AG04449 (cell line): Measurements from ENCODE around the gene TNNC1.

Experiments used
- CTCF ChIA-PET: fragments of 350-600 bp; formaldehyde crosslinking; extraction: SDS; loops from one replicate; lab custom pipeline; 2021; ENCODE audit warnings: antibody characterized with exemption; lab: Yijun Ruan, JAX
- POLR2A ChIA-PET: fragments of 400-600, 350-600 bp; formaldehyde crosslinking; extraction: SDS; loops from one replicate; lab custom pipeline; 2020; ENCODE audit warnings: antibody characterized with exemption, inconsistent platforms; lab: Yijun Ruan, JAX
- DNase-seq: peaks from one replicate; pipeline ENCODE4 v3.0.0-alpha.2; 2010; ENCODE audit warnings: low read depth, low spot score
- H3K4me3 ChIP-seq: 2 replicates; pipeline ENCODE4 v1.5.1; 2011; ENCODE audit warnings: low read depth, mild to moderate bottlenecking, control low read depth, low read length
- CTCF ChIP-seq: IDR thresholded peaks from one replicate; pipeline ENCODE4 v1.5.1; 2011; ENCODE audit warnings: mild to moderate bottlenecking, moderate library complexity, low read length, control low read depth, inconsistent platforms; ENCODE audit not compliant: insufficient read depth; ENCODE audit errors: missing control alignments

TNNC1 gene

GRCh38 chr3:52468336-52468735 lies 14.5 kb upstream of the TNNC1 start:
- ChIA-PET POLR2A (interaction anchor here (0.6 kb wide), 1 partner anchor 30 kb away, joined by 4 read pairs; no protein-coding TSS in a partner anchor), CTCF (interaction anchor here (1.1 to 2.0 kb wide), 6 partner anchors 13 to 40 kb away, joined by 4 to 10 read pairs (median 4); partner anchors contain the start of gene TNNC1)
- no peak overlapping the region; the same call in 1 of the 2 replicates for H3K4me3 ChIP-seq
- DNase-seq, result no peak
- TF ChIP-seq CTCF, result no peak

GRCh38 chr3:52463416-52463815 lies 9.6 kb upstream of the TNNC1 start:
- DNase-seq, result no peak
- POLR2A ChIA-PET, result no interaction called here
- no peak for TF ChIP-seq CTCF
- H3K4me3 ChIP-seq, result no peak overlapping the region
- CTCF ChIA-PET, result interaction anchor here (1.3 kb wide), 1 partner anchor 16 kb away, joined by 3 read pairs; no protein-coding TSS in a partner anchor

- POLR2A ChIA-PET, result interaction anchor here (0.9 kb wide), 1 partner anchor 245 kb away, joined by 3 read pairs; no protein-coding TSS in a partner anchor
- no peak overlapping the region for H3K4me3 ChIP-seq
- CTCF ChIA-PET, result interaction anchor here (1.1 to 2.6 kb wide), 4 partner anchors 9 to 34 kb away, joined by 3 to 10 read pairs (median 5); no protein-coding TSS in a partner anchor
- no peak for TF ChIP-seq CTCF
- DNase-seq, result no peak
Observed at GRCh38 chr3:52461874-52462273, 8.0 kb upstream of the TNNC1 start.

GRCh38 chr3:52458770-52459545 lies 5.1 kb upstream of the TNNC1 start:
- no peak overlapping the region for H3K4me3 ChIP-seq
- ChIA-PET POLR2A (no interaction called here), CTCF (interaction anchor here (1.1 to 26.2 kb wide), 5 partner anchors 10 to 238 kb away, joined by 3 to 1004 read pairs (median 10); partner anchors contain the start of gene SEMA3G)
- DNase-seq, result no peak
- TF ChIP-seq CTCF, result no peak

GRCh38 chr3:52458031-52458760 lies 4.4 kb upstream of the TNNC1 start:
- CTCF ChIA-PET, result interaction anchor here (1.1 to 26.2 kb wide), 5 partner anchors 11 to 237 kb away, joined by 3 to 1004 read pairs (median 3); partner anchors contain the start of gene SEMA3G
- no peak for DNase-seq
- POLR2A ChIA-PET, result no interaction called here
- no peak overlapping the region for H3K4me3 ChIP-seq
- no peak for TF ChIP-seq CTCF

GRCh38 chr3:52456800-52457183 lies 3.0 kb upstream of the TNNC1 start:
- no peak for TF ChIP-seq CTCF
- no peak for DNase-seq
- POLR2A ChIA-PET, result interaction anchor here (0.6 to 2.0 kb wide), 2 partner anchors 9 kb away, joined by 3 to 5 read pairs; no protein-coding TSS in a partner anchor
- peak overlapping the region; percentile 84 for H3K4me3 ChIP-seq
- CTCF ChIA-PET, result interaction anchor here (1.1 to 26.2 kb wide), 4 partner anchors 10 to 31 kb away, joined by 3 to 1004 read pairs (median 29); partner anchors contain the start of gene SEMA3G
